ENCODE measurements around the gene ERC2.

ERC2 gene

DNA sequence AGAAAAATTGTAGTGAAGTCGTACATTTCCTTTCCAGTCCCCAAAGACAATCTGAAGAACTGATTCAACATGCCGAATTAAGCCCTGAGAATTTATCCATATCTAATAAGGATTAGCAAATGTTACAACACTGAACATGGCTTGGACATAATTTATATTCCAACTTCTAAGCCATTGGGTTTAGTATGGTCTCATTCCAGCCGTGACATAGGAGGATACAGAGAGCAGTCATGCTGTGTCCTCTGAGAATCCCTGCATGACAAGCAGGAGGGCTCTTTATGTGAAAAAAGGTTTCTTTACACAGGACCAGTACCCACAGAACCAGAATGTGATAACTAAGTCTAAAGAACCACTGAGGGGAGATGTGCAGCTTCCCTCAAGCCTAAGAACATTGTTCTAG is 749.3 kb downstream of the ERC2 start:
- no peaks in the 10 kb centered on the region for H3K9me3 ChIP-seq (ENCODE audit: severe bottlenecking)
- DNase-seq, result no peak
- TF ChIP-seq CTCF (IDR thresholded peaks at IDR 0.05; ENCODE audit: low read depth, low read length), result no peak
- H3K27me3 ChIP-seq (ENCODE audit: insufficient read depth, low read depth, severe bottlenecking), result no peaks in the 10 kb centered on the region
- no peak overlapping the region for H3K4me3 ChIP-seq (ENCODE audit: low read depth, low read length)
- H3K27ac ChIP-seq, result no peak overlapping the region
- H3K36me3 ChIP-seq, result no peaks in the 10 kb centered on the region

DNA sequence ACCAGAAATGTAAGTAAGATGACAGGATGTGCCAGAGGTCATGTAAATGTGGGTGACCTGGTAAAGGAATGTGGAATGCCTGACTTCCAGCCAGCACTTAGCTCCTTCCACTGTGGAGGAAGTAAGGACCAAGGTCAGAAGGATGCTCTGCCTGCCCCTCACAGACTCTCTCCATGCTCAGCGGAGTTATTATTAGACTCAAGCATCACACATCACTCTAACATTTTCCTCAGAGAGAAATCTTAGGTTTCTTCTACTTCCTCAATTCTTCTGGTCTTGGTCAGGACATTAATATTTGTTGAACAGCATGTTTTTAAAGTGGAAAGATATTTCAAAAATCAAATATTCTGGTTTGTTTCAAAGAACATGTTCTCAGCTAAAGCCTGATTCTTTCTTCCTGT is 749.7 kb downstream of the ERC2 start:
- no peak overlapping the region for H3K4me3 ChIP-seq (ENCODE audit: low read depth, low read length)

DNA sequence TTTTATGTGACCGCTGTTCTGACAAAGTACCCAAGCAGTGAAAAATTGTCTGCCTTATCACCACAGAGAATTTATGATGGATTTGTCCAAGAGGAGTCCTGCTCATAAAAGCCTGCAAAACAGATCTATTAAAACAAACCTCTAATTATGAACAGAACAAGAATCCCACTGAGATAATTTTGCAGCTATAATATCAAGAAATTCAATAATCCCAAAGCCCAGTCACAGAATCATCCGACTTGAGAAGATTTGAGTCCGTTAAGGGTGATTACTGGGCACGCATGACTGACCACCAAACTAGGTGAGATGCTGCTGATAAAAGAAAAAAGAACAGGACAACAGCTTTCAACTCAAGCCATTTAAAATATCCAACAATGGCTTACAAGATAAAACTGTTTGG is 750.2 kb downstream of the ERC2 start:
- Histone ChIP-seq H3K27me3 (ENCODE audit: insufficient read depth, low read depth, severe bottlenecking) (no peaks in the 10 kb centered on the region), H3K4me3 (ENCODE audit: low read depth, low read length) (no peak overlapping the region), H3K9me3 (ENCODE audit: severe bottlenecking) (no peaks in the 10 kb centered on the region), H3K36me3 (no peaks in the 10 kb centered on the region), H3K27ac (no peak overlapping the region)
- TF ChIP-seq CTCF (IDR thresholded peaks at IDR 0.05; ENCODE audit: low read depth, low read length), result no peak
- peak; percentile 39 for DNase-seq

More for the DNA sequence above, 749.7 kb downstream of the ERC2 start:
- Histone ChIP-seq H3K36me3 (no peaks in the 10 kb centered on the region), H3K27me3 (ENCODE audit: insufficient read depth, low read depth, severe bottlenecking) (no peaks in the 10 kb centered on the region), H3K9me3 (ENCODE audit: severe bottlenecking) (no peaks in the 10 kb centered on the region), H3K27ac (no peak overlapping the region)
- no peak for TF ChIP-seq CTCF (IDR thresholded peaks at IDR 0.05; ENCODE audit: low read depth, low read length)
- DNase-seq, result no peak

DNA sequence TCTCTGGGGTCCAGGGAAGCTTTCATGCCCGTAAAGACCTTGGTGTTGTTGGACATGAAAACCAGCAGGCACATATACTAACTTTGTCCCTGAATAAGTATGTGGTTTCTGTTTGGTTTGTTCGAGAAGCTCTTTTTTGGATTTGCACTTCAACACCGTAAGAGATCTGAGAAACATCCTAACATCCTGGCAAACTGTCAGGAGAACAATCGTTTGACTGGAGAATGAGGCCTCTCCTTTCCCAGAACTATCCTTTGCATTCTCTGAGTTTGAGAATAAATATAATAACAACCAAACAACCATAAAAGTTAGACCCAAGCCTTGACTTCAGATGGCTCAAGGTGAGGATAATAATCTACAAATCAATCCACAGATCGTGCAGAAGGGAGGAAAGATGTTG is 750.8 kb downstream of the ERC2 start:
- H3K27ac ChIP-seq, result no peak overlapping the region
- no peaks in the 10 kb centered on the region for H3K36me3 ChIP-seq
- no peaks in the 10 kb centered on the region for H3K27me3 ChIP-seq (ENCODE audit: insufficient read depth, low read depth, severe bottlenecking)
- no peak for TF ChIP-seq CTCF (IDR thresholded peaks at IDR 0.05; ENCODE audit: low read depth, low read length)
- H3K4me3 ChIP-seq (ENCODE audit: low read depth, low read length), result no peak overlapping the region
- DNase-seq, result no peak
- no peaks in the 10 kb centered on the region for H3K9me3 ChIP-seq (ENCODE audit: severe bottlenecking)

DNA sequence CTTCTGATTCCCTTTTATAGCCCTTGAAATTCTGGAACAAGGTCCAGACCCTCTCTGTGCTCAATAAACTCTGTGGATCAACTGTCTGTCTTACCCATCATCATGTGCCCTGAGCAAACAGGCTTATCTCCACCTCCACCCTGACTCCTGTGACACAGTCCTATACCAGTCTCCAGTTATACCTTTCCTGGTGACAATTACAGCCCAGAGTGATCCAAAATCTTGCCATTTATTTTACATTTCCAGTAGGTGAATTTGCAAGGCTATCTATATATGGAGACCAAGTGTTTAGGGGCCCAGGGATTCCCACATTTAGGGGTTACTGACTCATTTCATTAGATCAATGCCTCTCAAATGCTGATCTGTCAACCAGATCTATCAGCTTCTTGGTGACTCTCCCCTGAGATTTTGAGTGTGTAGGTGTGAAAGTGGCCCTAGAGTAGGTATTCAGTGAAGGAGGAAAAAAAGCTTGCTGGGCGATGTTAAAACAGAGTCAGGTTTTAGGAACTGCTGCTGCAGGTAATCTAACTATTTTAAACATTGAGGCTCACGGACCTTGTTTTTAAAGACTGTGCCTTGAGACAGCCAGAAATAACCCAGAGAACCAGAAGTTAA is 751.5 kb downstream of the ERC2 start:
- no peak for TF ChIP-seq CTCF (IDR thresholded peaks at IDR 0.05; ENCODE audit: low read depth, low read length)
- H3K36me3 ChIP-seq, result no peaks in the 10 kb centered on the region
- no peaks in the 10 kb centered on the region for H3K9me3 ChIP-seq (ENCODE audit: severe bottlenecking)
- H3K27ac ChIP-seq, result no peak overlapping the region
- H3K4me3 ChIP-seq (ENCODE audit: low read depth, low read length), result no peak overlapping the region
- no peak for DNase-seq
- no peaks in the 10 kb centered on the region for H3K27me3 ChIP-seq (ENCODE audit: insufficient read depth, low read depth, severe bottlenecking)

DNA sequence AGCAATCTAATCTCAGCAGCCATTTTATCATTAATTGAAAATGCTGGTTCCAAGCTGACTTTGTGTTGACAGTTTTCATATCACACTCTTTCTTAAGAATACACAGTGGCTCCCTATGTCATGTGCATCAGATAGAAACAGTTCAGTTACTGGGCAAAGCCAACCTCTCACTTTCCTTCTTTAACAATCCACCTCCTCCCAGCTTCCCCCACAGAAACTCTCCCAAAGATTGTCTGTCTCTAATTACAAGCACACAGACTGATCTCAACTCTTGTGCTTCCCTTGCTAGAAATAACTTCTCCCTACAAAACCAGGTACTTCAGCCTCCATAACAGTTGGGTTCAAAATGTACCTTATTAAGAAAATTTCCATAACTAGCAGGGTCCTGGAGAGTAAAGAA is 752.2 kb downstream of the ERC2 start:
- H3K36me3 ChIP-seq, result no peaks in the 10 kb centered on the region
- no peaks in the 10 kb centered on the region for H3K9me3 ChIP-seq (ENCODE audit: severe bottlenecking)
- no peak for TF ChIP-seq CTCF (IDR thresholded peaks at IDR 0.05; ENCODE audit: low read depth, low read length)
- H3K27ac ChIP-seq, result no peak overlapping the region
- no peak overlapping the region for H3K4me3 ChIP-seq (ENCODE audit: low read depth, low read length)
- DNase-seq, result no peak
- H3K27me3 ChIP-seq (ENCODE audit: insufficient read depth, low read depth, severe bottlenecking), result no peaks in the 10 kb centered on the region

All from WERI-Rb-1 (cell line).